H1 (cell line): ENCODE data around the gene PGGHG.

ENCODE experiments used
- CEBPB ChIP-seq: IDR thresholded peaks from 2 replicates; pipeline ENCODE4 v1.6.1; 2012; ENCODE audit warnings: low read depth, low read length
- CTCF ChIP-seq, 3 experiments: IDR thresholded peaks; 1 replicate in 2 of 3; 2 replicates in 1 of 3; pipeline versions ENCODE4 v1.5.1 to v1.6.1; 2011; ENCODE audit warnings: low read length in 3 of 3, mild to moderate bottlenecking in 3 of 3, inconsistent platforms in 2 of 3, low read depth in 1 of 3, moderate library complexity in 1 of 3; ENCODE audit not compliant: insufficient read depth in 1 of 3; ENCODE audit errors: control extremely low read depth in 1 of 3
- KDM1A ChIP-seq: fragments of 200-600, 300-600 bp; sonication (generic); IDR thresholded peaks from 2 replicates; pipeline ENCODE4 v1.7.1; 2016; ENCODE audit warnings: mild to moderate bottlenecking, low read length, borderline replicate concordance
- MAFK ChIP-seq: IDR thresholded peaks from 2 replicates; pipeline ENCODE4 v1.6.1; 2012; ENCODE audit warnings: low read depth, mild to moderate bottlenecking, improper control_type of control experiment, low read length
- TAF1 ChIP-seq: IDR thresholded peaks from 2 replicates; pipeline ENCODE4 v1.6.1; 2011; ENCODE audit warnings: mild to moderate bottlenecking, low read depth, low read length

DNA sequence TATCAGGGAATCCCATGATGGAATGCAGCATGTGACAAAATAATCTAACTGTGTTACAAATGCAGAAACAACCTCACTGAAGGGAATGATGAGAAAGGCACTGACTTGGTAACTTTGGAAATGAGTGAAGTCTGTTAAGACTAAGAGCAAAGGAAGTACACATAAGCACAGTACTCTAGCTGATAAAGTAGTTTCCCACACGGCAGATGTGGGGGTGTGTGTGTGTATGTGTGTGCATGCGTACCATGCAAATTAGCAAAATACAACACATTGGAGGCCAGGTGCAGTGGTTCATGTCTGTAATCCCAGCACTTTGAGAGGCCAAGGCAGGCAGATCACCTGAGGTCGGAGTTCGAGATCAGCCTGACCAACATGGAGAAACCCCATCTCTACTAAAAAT, 27.3 kb upstream of the PGGHG start:
- no peak for TF ChIP-seq CEBPB
- no peak for TF ChIP-seq TAF1
- TF ChIP-seq KDM1A: no peak
- TF ChIP-seq MAFK: no peak
- no peak for TF ChIP-seq CTCF (IDR thresholded peaks at IDR 0.05; ENCODE audit: control extremely low read depth in 1 of 3, insufficient read depth in 1 of 3, low read depth in 1 of 3, low read length in 3 of 3)
